ENCODE measurements around the gene IFITM5.

DNA sequence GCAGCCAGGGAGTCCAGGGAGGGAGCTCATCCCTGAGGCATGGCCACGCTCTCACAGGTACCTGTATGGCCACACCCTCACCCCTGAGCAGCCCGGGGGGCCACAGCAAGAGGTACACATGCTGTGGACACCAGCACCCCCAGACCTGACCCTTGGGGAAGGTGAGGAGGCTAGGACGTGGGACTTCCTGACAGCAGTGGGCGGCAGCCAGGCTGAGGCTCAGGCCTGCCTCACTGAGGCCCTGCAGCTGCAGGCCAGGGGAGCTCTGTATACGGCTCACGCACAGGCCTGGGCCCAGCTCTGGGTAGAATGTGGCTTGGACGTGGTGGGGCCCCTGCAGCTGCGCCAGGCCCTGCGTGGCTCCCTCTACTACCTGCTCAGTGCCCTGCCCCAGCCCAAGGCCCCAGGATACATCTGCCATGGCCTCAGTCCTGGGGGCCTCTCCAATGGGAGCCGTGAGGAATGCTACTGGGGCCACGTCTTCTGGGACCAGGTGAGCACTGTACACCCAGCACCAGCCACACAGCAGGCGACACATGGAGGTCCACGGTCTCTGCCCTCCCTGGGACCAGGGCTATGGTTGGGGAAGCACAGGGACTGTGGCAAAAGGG lies 8.6 kb downstream of the IFITM5 start:
- TF ChIP-seq, protein P1, sequence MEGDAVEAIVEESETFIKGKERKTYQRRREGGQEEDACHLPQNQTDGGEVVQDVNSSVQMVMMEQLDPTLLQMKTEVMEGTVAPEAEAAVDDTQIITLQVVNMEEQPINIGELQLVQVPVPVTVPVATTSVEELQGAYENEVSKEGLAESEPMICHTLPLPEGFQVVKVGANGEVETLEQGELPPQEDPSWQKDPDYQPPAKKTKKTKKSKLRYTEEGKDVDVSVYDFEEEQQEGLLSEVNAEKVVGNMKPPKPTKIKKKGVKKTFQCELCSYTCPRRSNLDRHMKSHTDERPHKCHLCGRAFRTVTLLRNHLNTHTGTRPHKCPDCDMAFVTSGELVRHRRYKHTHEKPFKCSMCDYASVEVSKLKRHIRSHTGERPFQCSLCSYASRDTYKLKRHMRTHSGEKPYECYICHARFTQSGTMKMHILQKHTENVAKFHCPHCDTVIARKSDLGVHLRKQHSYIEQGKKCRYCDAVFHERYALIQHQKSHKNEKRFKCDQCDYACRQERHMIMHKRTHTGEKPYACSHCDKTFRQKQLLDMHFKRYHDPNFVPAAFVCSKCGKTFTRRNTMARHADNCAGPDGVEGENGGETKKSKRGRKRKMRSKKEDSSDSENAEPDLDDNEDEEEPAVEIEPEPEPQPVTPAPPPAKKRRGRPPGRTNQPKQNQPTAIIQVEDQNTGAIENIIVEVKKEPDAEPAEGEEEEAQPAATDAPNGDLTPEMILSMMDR (IDR thresholded peaks at IDR 0.05; ENCODE audit: low read depth, low read length): no peak
- TF ChIP-seq POLR2A (IDR thresholded peaks at IDR 0.05; ENCODE audit: extremely low read depth, insufficient read length) (no peak), MYC (IDR thresholded peaks at IDR 0.05; ENCODE audit: low read depth, low read length) (no peak)
- TF ChIP-seq, protein P2, sequence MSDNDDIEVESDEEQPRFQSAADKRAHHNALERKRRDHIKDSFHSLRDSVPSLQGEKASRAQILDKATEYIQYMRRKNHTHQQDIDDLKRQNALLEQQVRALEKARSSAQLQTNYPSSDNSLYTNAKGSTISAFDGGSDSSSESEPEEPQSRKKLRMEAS (IDR thresholded peaks at IDR 0.05; ENCODE audit: low read depth, low read length): no peak
